Trophoblast cell (in vitro differentiated cells and primary cell): Measurements from ENCODE around the gene PGA5.

Source experiments
- DNase-seq, 2 donors: peaks; one replicate each; pipeline ENCODE4 v3.0.0-alpha.2; 2016
- H2AFZ ChIP-seq: 2 replicates; pipeline ENCODE4 v1.6.1; 2013; ENCODE audit warnings: low read length, moderate library complexity, mild to moderate bottlenecking; ENCODE audit not compliant: insufficient read depth, poor library complexity
- H2AK5ac ChIP-seq: 2 replicates; pipeline ENCODE4 v1.6.1; 2013; ENCODE audit warnings: mild to moderate bottlenecking, low read length
- H2BK120ac ChIP-seq: 2 replicates; pipeline ENCODE4 v1.6.1; 2013; ENCODE audit warnings: low read length, mild to moderate bottlenecking, moderate library complexity; ENCODE audit not compliant: insufficient read depth, poor library complexity
- H2BK12ac ChIP-seq: 2 replicates; pipeline ENCODE4 v1.6.1; 2013; ENCODE audit warnings: mild to moderate bottlenecking, low read length, moderate library complexity
- H2BK5ac ChIP-seq: 2 replicates; pipeline ENCODE4 v1.6.1; 2013; ENCODE audit warnings: low read length, low read depth, moderate library complexity, mild to moderate bottlenecking; ENCODE audit not compliant: poor library complexity
- H3K14ac ChIP-seq: 2 replicates; pipeline ENCODE4 v1.6.1; 2013; ENCODE audit warnings: mild to moderate bottlenecking, low read length
- H3K18ac ChIP-seq: 2 replicates; pipeline ENCODE4 v1.6.1; 2013; ENCODE audit warnings: mild to moderate bottlenecking, low read length
- H3K23ac ChIP-seq: 2 replicates; pipeline ENCODE4 v1.6.1; 2013; ENCODE audit warnings: low read length
- H3K27ac ChIP-seq: 2 replicates; pipeline ENCODE4 v1.5.1; 2013; ENCODE audit warnings: low read depth, mild to moderate bottlenecking, inconsistent platforms, low read length, moderate library complexity
- H3K27me3 ChIP-seq: 2 replicates; pipeline ENCODE4 v1.6.1; 2013; ENCODE audit warnings: inconsistent platforms, mild to moderate bottlenecking, low read length, moderate library complexity; ENCODE audit not compliant: insufficient read depth
- H3K36me3 ChIP-seq, 2 experiments: 1 replicate in 1 of 2; 2 replicates in 1 of 2; pipeline ENCODE4 v1.6.1; 2013; ENCODE audit warnings: low read length in 2 of 2, mild to moderate bottlenecking in 2 of 2, moderate library complexity in 1 of 2; ENCODE audit not compliant: insufficient read depth in 2 of 2, control insufficient read depth in 1 of 2
- H3K4ac ChIP-seq: 2 replicates; pipeline ENCODE4 v1.6.1; 2013; ENCODE audit warnings: low read depth, mild to moderate bottlenecking, low read length, moderate library complexity
- H3K4me1 ChIP-seq, 2 experiments: 1 replicate in 1 of 2; 2 replicates in 1 of 2; pipeline ENCODE4 v1.6.1; 2013; ENCODE audit warnings: low read length in 2 of 2, mild to moderate bottlenecking in 2 of 2, moderate library complexity in 1 of 2; ENCODE audit not compliant: insufficient read depth in 2 of 2, control insufficient read depth in 1 of 2
- H3K4me2 ChIP-seq: 2 replicates; pipeline ENCODE4 v1.6.1; 2013; ENCODE audit warnings: inconsistent platforms, mild to moderate bottlenecking, low read length, moderate library complexity
- H3K4me3 ChIP-seq: 2 replicates; pipeline ENCODE4 v1.5.1; 2013; ENCODE audit warnings: mild to moderate bottlenecking, low read depth, low read length, inconsistent platforms
- H3K79me1 ChIP-seq: one replicate; pipeline ENCODE4 v1.6.1; 2013; ENCODE audit warnings: low read length
- H3K79me2 ChIP-seq: 2 replicates; pipeline ENCODE4 v1.6.1; 2013; ENCODE audit warnings: low read length, mild to moderate bottlenecking; ENCODE audit not compliant: control insufficient read depth, insufficient read depth, poor library complexity
- H3K9ac ChIP-seq: 2 replicates; pipeline ENCODE4 v1.6.1; 2013; ENCODE audit warnings: mild to moderate bottlenecking, low read length
- H3K9me3 ChIP-seq: 2 replicates; pipeline ENCODE4 v1.6.1; 2013; ENCODE audit warnings: low read depth, mild to moderate bottlenecking, control low read depth, inconsistent platforms, low read length; ENCODE audit not compliant: insufficient read depth
- H4K12ac ChIP-seq: 2 replicates; pipeline ENCODE4 v1.6.1; 2013; ENCODE audit warnings: low read depth, mild to moderate bottlenecking, low read length, moderate library complexity
- H4K8ac ChIP-seq: 2 replicates; pipeline ENCODE4 v1.6.1; 2013; ENCODE audit warnings: low read depth, mild to moderate bottlenecking, low read length, moderate library complexity
- H4K91ac ChIP-seq: one replicate; pipeline ENCODE4 v1.6.1; 2013; ENCODE audit warnings: low read depth, mild to moderate bottlenecking, low read length, moderate library complexity
- WGBS: extraction: QIAGEN DNeasy Blood & Tissue Kit; methylation state at CpG from one replicate; pipeline ENCODE4 v1.1.7; 2013; ENCODE audit warnings: missing lambda C conversion rate; ENCODE audit not compliant: insufficient read length, insufficient coverage; ENCODE audit errors: extremely low coverage; 5-methylcytosine and 5-hydroxymethylcytosine counted together

Gene PGA5

DNA sequence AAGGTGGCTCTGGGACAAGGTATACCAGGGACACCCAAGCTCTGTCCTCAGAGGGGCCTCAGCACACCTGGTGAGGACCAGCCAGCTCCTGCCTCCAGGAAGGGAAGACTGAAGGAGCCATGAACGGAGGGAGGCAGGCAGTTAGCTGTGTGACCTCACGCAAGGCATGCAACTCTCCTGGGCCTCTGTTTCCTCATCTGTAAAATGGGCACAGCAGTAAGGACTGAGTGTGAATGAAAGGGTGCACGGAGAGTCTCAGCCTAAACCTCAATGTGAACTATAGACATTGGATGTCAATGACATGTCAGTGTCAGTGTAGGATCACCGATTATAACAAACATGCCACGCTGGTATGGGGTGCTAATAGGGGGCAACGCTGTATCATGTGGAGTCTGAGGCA, 18.4 kb downstream of the PGA5 start:
- Histone ChIP-seq H3K4me1 (no peaks in the 10 kb centered on the region), H3K9ac (no peak overlapping the region), H2BK5ac (no peak overlapping the region), H4K8ac (no peak overlapping the region), H3K4ac (no peak overlapping the region), H3K27me3 (no peaks in the 10 kb centered on the region), H3K14ac (no peak overlapping the region), H3K18ac (no peak overlapping the region), H4K91ac (no peak overlapping the region), H3K79me2 (no peaks in the 10 kb centered on the region), H3K4me3 (no peak overlapping the region), H2BK120ac (no peak overlapping the region), H3K9me3 (no peaks in the 10 kb centered on the region), H3K36me3 (peaks cover 0 to 6% of the 10 kb centered on the region in 2 experiments), H2BK12ac (no peak overlapping the region), H3K4me2 (no peak overlapping the region), H2AFZ (no peak overlapping the region), H4K12ac (no peak overlapping the region), H2AK5ac (no peak overlapping the region), H3K23ac (no peak overlapping the region), H3K79me1 (no peaks in the 10 kb centered on the region), H3K27ac (no peak overlapping the region)
- DNase-seq: no peak
- no CpG with 5 or more reads among the region's 6 CpGs for WGBS

GRCh38 chr11:61264371-61264770, 23.4 kb downstream of the PGA5 start:
- Histone ChIP-seq H2AFZ (no peak overlapping the region), H3K36me3 (peaks cover 0 to 2% of the 10 kb centered on the region in 2 experiments), H2BK120ac (no peak overlapping the region), H3K79me2 (no peaks in the 10 kb centered on the region), H2AK5ac (no peak overlapping the region), H3K27ac (no peak overlapping the region), H3K23ac (no peak overlapping the region), H4K12ac (no peak overlapping the region), H3K14ac (no peak overlapping the region), H2BK12ac (no peak overlapping the region), H3K18ac (no peak overlapping the region), H3K79me1 (no peaks in the 10 kb centered on the region), H3K27me3 (no peaks in the 10 kb centered on the region), H4K8ac (no peak overlapping the region), H3K4ac (no peak overlapping the region), H3K4me3 (no peak overlapping the region), H3K9ac (no peak overlapping the region), H4K91ac (no peak overlapping the region), H2BK5ac (no peak overlapping the region), H3K4me1 (no peaks in the 10 kb centered on the region), H3K4me2 (no peak overlapping the region), H3K9me3 (peaks cover 2% of the 10 kb centered on the region)
- no CpG with 5 or more reads among the region's 6 CpGs for WGBS
- DNase-seq: no peak

GRCh38 chr11:61264795-61265194, 23.8 kb downstream of the PGA5 start:
- no peaks in the 10 kb centered on the region for H3K27me3 ChIP-seq
- H3K14ac ChIP-seq: no peak overlapping the region
- no peaks in the 10 kb centered on the region for H3K36me3 ChIP-seq
- no peak overlapping the region for H4K12ac ChIP-seq
- no peak overlapping the region for H3K4me3 ChIP-seq
- H3K9ac ChIP-seq: no peak overlapping the region
- H2AK5ac ChIP-seq: no peak overlapping the region
- H3K27ac ChIP-seq: no peak overlapping the region
- H4K8ac ChIP-seq: no peak overlapping the region
- H2BK120ac ChIP-seq: no peak overlapping the region
- no peak overlapping the region for H2BK5ac ChIP-seq
- H3K4me1 ChIP-seq: no peaks in the 10 kb centered on the region
- H3K4ac ChIP-seq: no peak overlapping the region
- H3K79me2 ChIP-seq: no peaks in the 10 kb centered on the region
- WGBS: no CpG with 5 or more reads among the region's 14 CpGs
- no peak for DNase-seq
- H2AFZ ChIP-seq: no peak overlapping the region
- peaks cover 2% of the 10 kb centered on the region for H3K9me3 ChIP-seq
- H4K91ac ChIP-seq: no peak overlapping the region
- no peaks in the 10 kb centered on the region for H3K79me1 ChIP-seq
- H3K18ac ChIP-seq: no peak overlapping the region
- H2BK12ac ChIP-seq: no peak overlapping the region
- H3K4me2 ChIP-seq: no peak overlapping the region
- no peak overlapping the region for H3K23ac ChIP-seq

DNA sequence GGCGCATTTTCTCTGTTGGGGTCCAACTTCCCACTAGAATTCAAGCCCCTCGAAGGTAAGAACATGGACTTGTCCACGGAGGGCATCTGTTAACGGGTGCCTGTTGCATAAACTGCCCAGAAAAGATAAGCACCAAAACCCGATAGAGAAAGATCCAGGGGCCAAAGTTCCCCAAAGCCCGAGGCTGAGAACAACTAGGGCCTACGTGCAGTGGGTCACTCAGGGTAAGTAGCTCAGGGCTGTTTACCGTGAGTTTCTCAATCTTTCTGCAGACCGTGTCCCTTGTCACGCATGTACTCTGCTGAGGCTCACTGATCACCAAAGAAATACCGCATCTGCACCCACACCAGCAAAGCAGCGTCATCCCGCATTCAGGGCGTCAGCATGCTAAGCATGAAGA, 24.4 kb downstream of the PGA5 start:
- no peak overlapping the region for H4K91ac ChIP-seq
- H4K8ac ChIP-seq: no peak overlapping the region
- H3K79me2 ChIP-seq: no peaks in the 10 kb centered on the region
- H2AFZ ChIP-seq: no peak overlapping the region
- no peaks in the 10 kb centered on the region for H3K79me1 ChIP-seq
- H4K12ac ChIP-seq: no peak overlapping the region
- no peak overlapping the region for H3K14ac ChIP-seq
- no peak overlapping the region for H3K4ac ChIP-seq
- no peak overlapping the region for H3K27ac ChIP-seq
- H3K36me3 ChIP-seq: no peaks in the 10 kb centered on the region
- H3K9ac ChIP-seq: no peak overlapping the region
- H3K23ac ChIP-seq: no peak overlapping the region
- no peak overlapping the region for H2BK120ac ChIP-seq
- H3K18ac ChIP-seq: no peak overlapping the region
- no peak overlapping the region for H3K4me3 ChIP-seq
- H2AK5ac ChIP-seq: no peak overlapping the region
- no peaks in the 10 kb centered on the region for H3K27me3 ChIP-seq
- H3K4me1 ChIP-seq: no peaks in the 10 kb centered on the region
- peaks cover 2% of the 10 kb centered on the region for H3K9me3 ChIP-seq
- DNase-seq: peak; percentile 97
- no peak overlapping the region for H2BK12ac ChIP-seq
- H2BK5ac ChIP-seq: no peak overlapping the region
- no CpG with 5 or more reads among the region's 14 CpGs for WGBS
- H3K4me2 ChIP-seq: no peak overlapping the region
